GM21619 (cell line): Measurements from ENCODE around the gene NDUFAF8.
A peak's percentile ranks its signal among the peaks of the same experiment; 100 is the strongest.

Source experiments
- ATAC-seq: cut with Tn5 transposase; IDR thresholded peaks from one replicate; pipeline ENCODE4 v1.9.1; 2021; ENCODE audit not compliant: unreplicated experiment

The NDUFAF8 gene

GRCh38 chr17:81200695-81201580, 38.2 kb upstream of the NDUFAF8 start:
- ATAC-seq, result no peak

- no peak for ATAC-seq
Observed at GRCh38 chr17:81202318-81202717, 36.8 kb upstream of the NDUFAF8 start.

GRCh38 chr17:81203136-81203535, 36.0 kb upstream of the NDUFAF8 start:
- no peak for ATAC-seq

- no peak for ATAC-seq
Observed at GRCh38 chr17:81204578-81204977, 34.5 kb upstream of the NDUFAF8 start.

GRCh38 chr17:81206166-81206565, 33.0 kb upstream of the NDUFAF8 start:
- ATAC-seq, result no peak

- no peak for ATAC-seq
Observed at GRCh38 chr17:81206657-81207056, 32.5 kb upstream of the NDUFAF8 start.

GRCh38 chr17:81207610-81208581, 31.2 kb upstream of the NDUFAF8 start:
- no peak for ATAC-seq

- no peak for ATAC-seq
Observed at GRCh38 chr17:81208651-81209050, 30.5 kb upstream of the NDUFAF8 start.

- no peak for ATAC-seq
Observed at GRCh38 chr17:81209141-81209540, 30.0 kb upstream of the NDUFAF8 start.

- no peak for ATAC-seq
Observed at GRCh38 chr17:81210466-81210865, 28.7 kb upstream of the NDUFAF8 start.

GRCh38 chr17:81210868-81211267, 28.2 kb upstream of the NDUFAF8 start:
- no peak for ATAC-seq

- ATAC-seq, result no peak
Observed at GRCh38 chr17:81212365-81212764, 26.8 kb upstream of the NDUFAF8 start.

- ATAC-seq, result no peak
Observed at GRCh38 chr17:81213978-81214377, 25.1 kb upstream of the NDUFAF8 start.

GRCh38 chr17:81217491-81217890, 21.6 kb upstream of the NDUFAF8 start:
- no peak for ATAC-seq

GRCh38 chr17:81218459-81218858, 20.7 kb upstream of the NDUFAF8 start:
- ATAC-seq, result no peak

- ATAC-seq, result no peak
Observed at GRCh38 chr17:81218991-81219390, 20.1 kb upstream of the NDUFAF8 start.

GRCh38 chr17:81219476-81220180, 19.5 kb upstream of the NDUFAF8 start:
- ATAC-seq, result no peak

GRCh38 chr17:81221371-81221841, 17.7 kb upstream of the NDUFAF8 start:
- no peak for ATAC-seq

GRCh38 chr17:81221842-81222619, 17.1 kb upstream of the NDUFAF8 start:
- ATAC-seq, result no peak

GRCh38 chr17:81222620-81222905, 16.6 kb upstream of the NDUFAF8 start:
- peak; percentile 14 for ATAC-seq
